Inferior parietal cortex (tissue), 1 donor: ENCODE data around the gene MGAT3.
"Not testable (repeated sequence)": the region's sequence is repeated elsewhere in the genome, so short reads cannot be mapped to it uniquely, and the experiment has no call there.

Source experiments
- DNase-seq: peaks from one replicate; pipeline ENCODE4 v3.0.0-alpha.2; 2016; ENCODE audit errors: extremely low spot score

MGAT3 gene

GRCh38 chr22:39514373-39514973 is 57.7 kb downstream of the MGAT3 start:
- peak; percentile 86 for DNase-seq

GRCh38 chr22:39515266-39516050 is 58.6 kb downstream of the MGAT3 start:
- DNase-seq, result no peak

- DNase-seq, result no peak
Measured at GRCh38 chr22:39517470-39517869, 60.7 kb downstream of the MGAT3 start.

- DNase-seq, result no peak
Measured at GRCh38 chr22:39518144-39518786, 61.5 kb downstream of the MGAT3 start.

- no peak for DNase-seq
Measured at GRCh38 chr22:39518996-39519680, 62.3 kb downstream of the MGAT3 start.

- peak; percentile 45 for DNase-seq
Measured at GRCh38 chr22:39519681-39520225, 62.9 kb downstream of the MGAT3 start.

GRCh38 chr22:39520226-39521105 is 63.7 kb downstream of the MGAT3 start, which contains the start of gene ATF4:
Gene ATF4, plus strand, starts transcription at chr22:39520562. Its CDS starts 884 bp downstream, at chr22:39521446.
- DNase-seq, result peak; percentile 92

- not testable (repeated sequence) for DNase-seq
Measured at GRCh38 chr22:39521106-39521885, 64.5 kb downstream of the MGAT3 start.

- DNase-seq, result not testable (repeated sequence)
Measured at GRCh38 chr22:39522091-39522490, 65.3 kb downstream of the MGAT3 start.

GRCh38 chr22:39522567-39523300 is 65.9 kb downstream of the MGAT3 start:
- DNase-seq, result peak; percentile 41

- DNase-seq, result no peak
Measured at GRCh38 chr22:39524089-39524752, 67.4 kb downstream of the MGAT3 start.

- no peak for DNase-seq
Measured at GRCh38 chr22:39524753-39525657, 68.2 kb downstream of the MGAT3 start.

GRCh38 chr22:39525658-39525975 is 68.8 kb downstream of the MGAT3 start:
- no peak for DNase-seq

GRCh38 chr22:39526736-39527171 is 69.9 kb downstream of the MGAT3 start:
- no peak for DNase-seq

- DNase-seq, result no peak
Measured at GRCh38 chr22:39527481-39527961, 70.7 kb downstream of the MGAT3 start.

- no peak for DNase-seq
Measured at GRCh38 chr22:39528080-39528661, 71.4 kb downstream of the MGAT3 start.
